ENCODE data around the gene NPEPPS. TPM values are rescaled to one million over a fixed set of nuclear protein-coding genes. Genes with fewer than 3 reads are reported as not detected.

The NPEPPS gene
- total RNA-seq (2022; extraction: Qiagen RNA extraction) = 52.0 to 65.9 TPM (median 60.2 TPM) in 5 replicates

GRCh38 chr17:47530557-47531232, at the start of gene NPEPPS:
Gene NPEPPS (plus strand): TSS chr17:47531108. CDS start chr17:47531301, 193 bp downstream.

GRCh38 chr17:47649153-47649971, 118.5 kb downstream of the NPEPPS start, which contains the start of gene KPNB1:
Gene KPNB1 (plus strand): TSS chr17:47649919. CDS start chr17:47650245, 326 bp downstream.

Other genes starting within 250 kb of the NPEPPS start
- 1.5 to 3.1 TPM (median 2.0 TPM) in 5 replicates for gene EFCAB13, start 207.2 kb upstream of the NPEPPS start, total RNA-seq (2022; extraction: Qiagen RNA extraction)
- gene KPNB1, start 118.8 kb downstream of the NPEPPS start, total RNA-seq (2022; extraction: Qiagen RNA extraction) = 302 to 358 TPM (median 332 TPM) in 5 replicates
- gene TBKBP1, start 163.1 kb downstream of the NPEPPS start, total RNA-seq (2022; extraction: Qiagen RNA extraction) = 3.6 to 5.6 TPM (median 4.5 TPM) in 5 replicates
- 0.06 to 0.34 TPM (median 0.20 TPM) in 5 replicates for gene TBX21, start 202.1 kb downstream of the NPEPPS start, total RNA-seq (2022; extraction: Qiagen RNA extraction)

Data from A549 treated with dexamethasone at 1 μM for 4 hours (cell line).